Measurements from ENCODE around the gene PTTG1. TPM values are rescaled to one million over a fixed set of nuclear protein-coding genes. Genes with fewer than 3 reads are reported as not detected.

Gene PTTG1
- total RNA-seq, 1 experiment from 2014 or later: 262 TPM

GRCh38 chr5:160376416-160376815 is 45.2 kb upstream of the PTTG1 start:
- BruUV-seq (replicated peaks): no TSS peak
- intact Hi-C loops (cut with micrococcal nuclease; ENCODE audit: unreplicated experiment): no loop called here
- H3K4me1 ChIP-seq (replicated peaks; ENCODE audit: insufficient read depth): no peaks in the 10 kb centered on the region
- no peaks in the 10 kb centered on the region for H3K36me3 ChIP-seq (ENCODE audit: low read depth)
- no peak overlapping the region for H3K27ac ChIP-seq
- H2AFZ ChIP-seq: no peak overlapping the region
- no peak overlapping the region for H3K4me2 ChIP-seq
- peaks cover 42% of the 10 kb centered on the region for H3K27me3 ChIP-seq (ENCODE audit: insufficient read depth, low read depth)
- TF ChIP-seq CTCF (conservative IDR thresholded peaks at IDR 0.05): no peak
- TF ChIP-seq EZH2 (IDR thresholded peaks at IDR 0.05; ENCODE audit: low read depth): no peak
- no peaks in the 10 kb centered on the region for H3K9me3 ChIP-seq (ENCODE audit: insufficient read depth, low read depth)
- no peaks in the 10 kb centered on the region for H4K20me1 ChIP-seq (ENCODE audit: insufficient read depth)
- no peak overlapping the region for H3K4me3 ChIP-seq
- H3K79me2 ChIP-seq (ENCODE audit: low read depth): no peaks in the 10 kb centered on the region
- ChIA-PET CTCF (interaction anchor here (0.8 kb wide), 1 partner anchor 15 kb away, joined by 3 read pairs; no protein-coding TSS in a partner anchor), POLR2A (ENCODE audit: unreplicated experiment) (no interaction called here)
- no peaks in the 10 kb centered on the region for H3K9me2 ChIP-seq (ENCODE audit: insufficient read depth)
- no peaks in the 10 kb centered on the region for H3F3A ChIP-seq (ENCODE audit: insufficient read depth, low read depth)
- DNase-seq: no peak

GRCh38 chr5:160377651-160378050 is 44.0 kb upstream of the PTTG1 start:
- TF ChIP-seq EZH2 (IDR thresholded peaks at IDR 0.05; ENCODE audit: low read depth): no peak
- no peak for TF ChIP-seq CTCF (conservative IDR thresholded peaks at IDR 0.05)
- Histone ChIP-seq H3K27ac (no peak overlapping the region), H3K36me3 (ENCODE audit: low read depth) (no peaks in the 10 kb centered on the region), H3K9me3 (ENCODE audit: insufficient read depth, low read depth) (no peaks in the 10 kb centered on the region), H3K27me3 (ENCODE audit: insufficient read depth, low read depth) (peaks cover 30% of the 10 kb centered on the region), H3K4me2 (no peak overlapping the region), H3F3A (ENCODE audit: insufficient read depth, low read depth) (no peaks in the 10 kb centered on the region), H3K79me2 (ENCODE audit: low read depth) (no peaks in the 10 kb centered on the region), H3K4me3 (no peak overlapping the region), H3K4me1 (replicated peaks; ENCODE audit: insufficient read depth) (no peaks in the 10 kb centered on the region), H2AFZ (no peak overlapping the region), H3K9me2 (ENCODE audit: insufficient read depth) (no peaks in the 10 kb centered on the region), H4K20me1 (ENCODE audit: insufficient read depth) (no peaks in the 10 kb centered on the region)
- no TSS peak for BruUV-seq (replicated peaks)
- ChIA-PET CTCF (interaction anchor here (0.6 kb wide), 1 partner anchor 16 kb away, joined by 9 read pairs; no protein-coding TSS in a partner anchor), POLR2A (ENCODE audit: unreplicated experiment) (no interaction called here)
- DNase-seq: no peak
- intact Hi-C loops (cut with micrococcal nuclease; ENCODE audit: unreplicated experiment): no loop called here

- H3F3A ChIP-seq (ENCODE audit: insufficient read depth, low read depth): no peaks in the 10 kb centered on the region
- no peak overlapping the region for H3K4me3 ChIP-seq
- H3K36me3 ChIP-seq (ENCODE audit: low read depth): no peaks in the 10 kb centered on the region
- POLR2A ChIA-PET (ENCODE audit: unreplicated experiment): no interaction called here
- H3K9me3 ChIP-seq (ENCODE audit: insufficient read depth, low read depth): no peaks in the 10 kb centered on the region
- H3K4me1 ChIP-seq (replicated peaks; ENCODE audit: insufficient read depth): no peaks in the 10 kb centered on the region
- no TSS peak for BruUV-seq (replicated peaks)
- CTCF ChIA-PET: interaction anchor here (0.6 kb wide), 1 partner anchor 1105 kb away, joined by 5 read pairs; no protein-coding TSS in a partner anchor
- peaks cover 23% of the 10 kb centered on the region; the same call in 1 of the 2 replicates for H3K27me3 ChIP-seq (ENCODE audit: insufficient read depth, low read depth)
- H4K20me1 ChIP-seq (ENCODE audit: insufficient read depth): no peaks in the 10 kb centered on the region
- H3K4me2 ChIP-seq: no peak overlapping the region
- no peaks in the 10 kb centered on the region for H3K9me2 ChIP-seq (ENCODE audit: insufficient read depth)
- no peak overlapping the region for H3K27ac ChIP-seq
- intact Hi-C loops (cut with micrococcal nuclease; ENCODE audit: unreplicated experiment): no loop called here
- H2AFZ ChIP-seq: no peak overlapping the region
- no peak for DNase-seq
- no peak for TF ChIP-seq CTCF (conservative IDR thresholded peaks at IDR 0.05)
- no peak for TF ChIP-seq EZH2 (IDR thresholded peaks at IDR 0.05; ENCODE audit: low read depth)
- no peaks in the 10 kb centered on the region for H3K79me2 ChIP-seq (ENCODE audit: low read depth)
These were observed 43.3 kb upstream of the PTTG1 start for GRCh38 chr5:160378330-160378729.

Measured in PC-9 (cell line).